ENCODE results near the gene ACAN. TPM values are rescaled to one million over a fixed set of nuclear protein-coding genes. Genes with fewer than 3 reads are reported as not detected.

Gene ACAN
- total and polyA plus RNA-seq, 9 of the 15 experiments (the other 6 are each of a cell fraction or from before 2014, with no cell fraction given): not detected

GRCh38 chr15:88839146-88839545 lies 35.9 kb downstream of the ACAN start (continued):
- TF ChIP-seq AFF4 (CRISPR knock-in tag; IDR thresholded peaks at IDR 0.05): no peak
- TF ChIP-seq RCOR1 (IDR thresholded peaks at IDR 0.05; ENCODE audit: borderline replicate concordance in 1 of 2, low read depth in 2 of 2, low read length in 2 of 2): peak in 1 of 2 experiments; percentile 48; a peak in 1 of 4 replicates
- no peak for TF ChIP-seq ZNF445 (CRISPR knock-in tag; IDR thresholded peaks at IDR 0.05; ENCODE audit: low read depth)
- TF ChIP-seq HDAC2 (IDR thresholded peaks at IDR 0.05): 0 out of 2 replicates have a peak, but pooled peaks have one; percentile 30
- peak; percentile 60 to 74 for TF ChIP-seq KDM1A (IDR thresholded peaks at IDR 0.05)
- no peak for TF ChIP-seq ZFP36 (IDR thresholded peaks at IDR 0.05; ENCODE audit: low read depth, low read length, partially characterized antibody)
- TF ChIP-seq TRIM28 (IDR thresholded peaks at IDR 0.05): no peak
- no peak for TF ChIP-seq ZNF23 (CRISPR knock-in tag; IDR thresholded peaks at IDR 0.05)
- no peak for TF ChIP-seq MITF (IDR thresholded peaks at IDR 0.05)
- TF ChIP-seq POLR2AphosphoS2 (IDR thresholded peaks at IDR 0.05; ENCODE audit: low read length): no peak
- peak; percentile 72; the same call in 1 of the 2 replicates for TF ChIP-seq SMARCA5 (IDR thresholded peaks at IDR 0.05)
- no peak for TF ChIP-seq DACH1 (IDR thresholded peaks at IDR 0.05; ENCODE audit: partially characterized antibody)
- 0 out of 2 replicates have a peak, but pooled peaks have one; percentile 56 for TF ChIP-seq ADNP (tag; IDR thresholded peaks at IDR 0.05)

Measured in K562 (cell line).